AG04449 (cell line): ENCODE measurements around the gene ATMIN.

Source experiments
- CTCF ChIA-PET: fragments of 350-600 bp; formaldehyde crosslinking; extraction: SDS; loops from one replicate; lab custom pipeline; 2021; ENCODE audit warnings: antibody characterized with exemption; lab: Yijun Ruan, JAX
- POLR2A ChIA-PET: fragments of 400-600, 350-600 bp; formaldehyde crosslinking; extraction: SDS; loops from one replicate; lab custom pipeline; 2020; ENCODE audit warnings: antibody characterized with exemption, inconsistent platforms; lab: Yijun Ruan, JAX
- DNase-seq: peaks from one replicate; pipeline ENCODE4 v3.0.0-alpha.2; 2010; ENCODE audit warnings: low read depth, low spot score
- H3K4me3 ChIP-seq: 2 replicates; pipeline ENCODE4 v1.5.1; 2011; ENCODE audit warnings: low read depth, mild to moderate bottlenecking, control low read depth, low read length
- TF ChIP-seq, protein P1 (sequence below): IDR thresholded peaks from one replicate; pipeline ENCODE4 v1.5.1; 2011; ENCODE audit warnings: mild to moderate bottlenecking, moderate library complexity, low read length, control low read depth, inconsistent platforms; ENCODE audit not compliant: insufficient read depth; ENCODE audit errors: missing control alignments

The ATMIN gene

GRCh38 chr16:81003064-81003463 lies 32.6 kb upstream of the ATMIN start:
- TF ChIP-seq, protein P1, sequence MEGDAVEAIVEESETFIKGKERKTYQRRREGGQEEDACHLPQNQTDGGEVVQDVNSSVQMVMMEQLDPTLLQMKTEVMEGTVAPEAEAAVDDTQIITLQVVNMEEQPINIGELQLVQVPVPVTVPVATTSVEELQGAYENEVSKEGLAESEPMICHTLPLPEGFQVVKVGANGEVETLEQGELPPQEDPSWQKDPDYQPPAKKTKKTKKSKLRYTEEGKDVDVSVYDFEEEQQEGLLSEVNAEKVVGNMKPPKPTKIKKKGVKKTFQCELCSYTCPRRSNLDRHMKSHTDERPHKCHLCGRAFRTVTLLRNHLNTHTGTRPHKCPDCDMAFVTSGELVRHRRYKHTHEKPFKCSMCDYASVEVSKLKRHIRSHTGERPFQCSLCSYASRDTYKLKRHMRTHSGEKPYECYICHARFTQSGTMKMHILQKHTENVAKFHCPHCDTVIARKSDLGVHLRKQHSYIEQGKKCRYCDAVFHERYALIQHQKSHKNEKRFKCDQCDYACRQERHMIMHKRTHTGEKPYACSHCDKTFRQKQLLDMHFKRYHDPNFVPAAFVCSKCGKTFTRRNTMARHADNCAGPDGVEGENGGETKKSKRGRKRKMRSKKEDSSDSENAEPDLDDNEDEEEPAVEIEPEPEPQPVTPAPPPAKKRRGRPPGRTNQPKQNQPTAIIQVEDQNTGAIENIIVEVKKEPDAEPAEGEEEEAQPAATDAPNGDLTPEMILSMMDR = no peak
- ChIA-PET CTCF (interaction anchor here (1.1 to 7.0 kb wide), 10 partner anchors 11 to 202 kb away, joined by 3 to 125 read pairs (median 14); no protein-coding TSS in a partner anchor), POLR2A (no interaction called here)
- no peak for DNase-seq
- no peak overlapping the region for H3K4me3 ChIP-seq

GRCh38 chr16:81003610-81004460 lies 31.8 kb upstream of the ATMIN start:
- ChIA-PET POLR2A (no interaction called here), CTCF (interaction anchor here (0.6 to 7.0 kb wide), 33 partner anchors 7 to 736 kb away, joined by 3 to 125 read pairs (median 6); partner anchors contain the start of gene ATMIN)
- H3K4me3 ChIP-seq = peak overlapping the region; percentile 6
- TF ChIP-seq, protein P1 = no peak
- peak; percentile 10 for DNase-seq

- ChIA-PET POLR2A (interaction anchor here (1.0 kb wide), 1 partner anchor 12 kb away, joined by 3 read pairs; no protein-coding TSS in a partner anchor), CTCF (interaction anchor here (0.6 to 7.0 kb wide), 35 partner anchors 8 to 735 kb away, joined by 3 to 125 read pairs (median 5); partner anchors contain the start of gene ATMIN)
- no peak for DNase-seq
- TF ChIP-seq, protein P1 = peak; percentile 23
- peak overlapping the region; percentile 10 for H3K4me3 ChIP-seq
Measured at GRCh38 chr16:81004646-81005353, 30.8 kb upstream of the ATMIN start.

- peak overlapping the region; percentile 98 for H3K4me3 ChIP-seq
- CTCF ChIA-PET = interaction anchor here (1.0 to 7.0 kb wide), 12 partner anchors 9 to 81 kb away, joined by 3 to 125 read pairs (median 13); no protein-coding TSS in a partner anchor
- TF ChIP-seq, protein P1 = no peak
- DNase-seq = no peak
- POLR2A ChIA-PET = interaction anchor here (0.7 kb wide), 1 partner anchor 12 kb away, joined by 3 read pairs; no protein-coding TSS in a partner anchor
Measured at GRCh38 chr16:81005610-81006161, 30.0 kb upstream of the ATMIN start.

- ChIA-PET CTCF (interaction anchor here (0.9 to 7.0 kb wide), 9 partner anchors 8 to 82 kb away, joined by 3 to 125 read pairs (median 6); partner anchors contain the start of gene ATMIN), POLR2A (interaction anchor here (0.7 to 1.4 kb wide), 6 partner anchors 12 to 69 kb away, joined by 3 to 10 read pairs (median 3); no protein-coding TSS in a partner anchor)
- TF ChIP-seq, protein P1 = no peak
- H3K4me3 ChIP-seq = peak overlapping the region; percentile 98
- no peak for DNase-seq
Measured at GRCh38 chr16:81006211-81006812, 29.3 kb upstream of the ATMIN start.
